Activated CD8-positive, alpha-beta memory T cell treated with anti-CD3 and anti-CD28 coated beads, Interleukin-2, amount 50 U/mL, for 24 hours (primary cell): ENCODE data around the gene LRRC23.
"Not testable (repeated sequence)": the region's sequence is repeated elsewhere in the genome, so short reads cannot be mapped to it uniquely, and the experiment has no call there.

Experiments
- DNase-seq: peaks from one replicate; pipeline ENCODE4 v3.0.0-alpha.2; 2020; ENCODE audit errors: extremely low read depth

The LRRC23 gene

GRCh38 chr12:6872073-6873048 is 32.3 kb upstream of the LRRC23 start:
- no peak for DNase-seq

- peak; percentile 97 for DNase-seq
These were observed 31.3 kb upstream of the LRRC23 start, which contains the start of gene SPSB2 for GRCh38 chr12:6873094-6874014. Gene SPSB2 (minus strand): TSS chr12:6873303. CDS start chr12:6872901, 402 bp downstream.

- DNase-seq, result not testable (repeated sequence)
These were observed 30.6 kb upstream of the LRRC23 start for GRCh38 chr12:6874015-6874368.

- not testable (repeated sequence) for DNase-seq
These were observed 24.8 kb upstream of the LRRC23 start for GRCh38 chr12:6879824-6880223.

GRCh38 chr12:6883252-6883651 is 21.4 kb upstream of the LRRC23 start:
- no peak for DNase-seq

- no peak for DNase-seq
These were observed 20.9 kb upstream of the LRRC23 start for GRCh38 chr12:6883683-6884082.

GRCh38 chr12:6884539-6884938 is 20.1 kb upstream of the LRRC23 start:
- no peak for DNase-seq

- not testable (repeated sequence) for DNase-seq
These were observed 18.2 kb upstream of the LRRC23 start for GRCh38 chr12:6886206-6886999.

- no peak for DNase-seq
These were observed 17.2 kb upstream of the LRRC23 start for GRCh38 chr12:6887460-6887859.

GRCh38 chr12:6888360-6888759 is 16.3 kb upstream of the LRRC23 start:
- no peak for DNase-seq

- not testable (repeated sequence) for DNase-seq
These were observed 15.8 kb upstream of the LRRC23 start for GRCh38 chr12:6888794-6889193.

GRCh38 chr12:6889775-6890573 is 14.6 kb upstream of the LRRC23 start:
- not testable (repeated sequence) for DNase-seq

- DNase-seq, result peak; percentile 91
These were observed 13.6 kb upstream of the LRRC23 start for GRCh38 chr12:6890789-6891645.

- DNase-seq, result no peak
These were observed 13.0 kb upstream of the LRRC23 start for GRCh38 chr12:6891646-6892001.

GRCh38 chr12:6892683-6893082 is 11.9 kb upstream of the LRRC23 start:
- not testable (repeated sequence) for DNase-seq

GRCh38 chr12:6894321-6894720 is 10.3 kb upstream of the LRRC23 start:
- DNase-seq, result no peak

- DNase-seq, result no peak
These were observed 7.7 kb upstream of the LRRC23 start for GRCh38 chr12:6896846-6897435.

- no peak for DNase-seq
These were observed 5.2 kb upstream of the LRRC23 start for GRCh38 chr12:6899427-6899826.

GRCh38 chr12:6899837-6900519 is 4.6 kb upstream of the LRRC23 start:
- DNase-seq, result no peak
